AG04450 (cell line): ENCODE measurements around the gene PDK2. TPM values are rescaled to one million over a fixed set of nuclear protein-coding genes. Genes with fewer than 3 reads are reported as not detected.
A peak's percentile ranks its signal among the peaks of the same experiment; 100 is the strongest.

Source experiments
- CTCF ChIA-PET: fragments of 300-600, 350-600 bp; formaldehyde crosslinking; extraction: SDS; loops from one replicate; lab custom pipeline; 2022; ENCODE audit warnings: antibody characterized with exemption, inconsistent platforms; lab: Charles Lee
- POLR2A ChIA-PET: fragments of 350-600 bp; formaldehyde crosslinking; extraction: SDS; loops from one replicate; lab custom pipeline; 2021; ENCODE audit warnings: antibody characterized with exemption, inconsistent platforms; lab: Yijun Ruan, JAX
- DNase-seq: peaks from one replicate; pipeline ENCODE4 v3.0.0-alpha.2; 2011; ENCODE audit warnings: low read depth, low spot score
- H3K27ac ChIP-seq: one replicate; pipeline ENCODE4 v1.5.1; 2012; ENCODE audit warnings: low read depth, low read length, control low read depth
- H3K27me3 ChIP-seq: one replicate; pipeline ENCODE4 v1.6.0; 2012; ENCODE audit warnings: low read length; ENCODE audit not compliant: control insufficient read depth, insufficient read depth
- H3K4me3 ChIP-seq: 2 replicates; pipeline ENCODE4 v1.5.1; 2011; ENCODE audit warnings: mild to moderate bottlenecking, low read depth, low read length, control low read depth
- H3K9me3 ChIP-seq: 2 replicates; pipeline ENCODE4 v1.5.1; 2012; ENCODE audit warnings: low read length; ENCODE audit not compliant: control insufficient read depth, insufficient read depth
- polyA plus RNA-seq: library from polyadenylated mRNA; depleted of rRNA; stranded (reverse); fragments of >200 nt; gene quantifications from 2 replicates; pipeline ENCODE4 v1.2.3, GENCODE V29; 2011
- TF ChIP-seq, protein P1 (sequence below): IDR thresholded peaks from 2 replicates; pipeline ENCODE4 v1.5.1; 2011; ENCODE audit warnings: low read depth, low read length, control low read depth, inconsistent platforms

PDK2 gene
- polyA plus RNA-seq, 1 experiment: 62.4 TPM

DNA sequence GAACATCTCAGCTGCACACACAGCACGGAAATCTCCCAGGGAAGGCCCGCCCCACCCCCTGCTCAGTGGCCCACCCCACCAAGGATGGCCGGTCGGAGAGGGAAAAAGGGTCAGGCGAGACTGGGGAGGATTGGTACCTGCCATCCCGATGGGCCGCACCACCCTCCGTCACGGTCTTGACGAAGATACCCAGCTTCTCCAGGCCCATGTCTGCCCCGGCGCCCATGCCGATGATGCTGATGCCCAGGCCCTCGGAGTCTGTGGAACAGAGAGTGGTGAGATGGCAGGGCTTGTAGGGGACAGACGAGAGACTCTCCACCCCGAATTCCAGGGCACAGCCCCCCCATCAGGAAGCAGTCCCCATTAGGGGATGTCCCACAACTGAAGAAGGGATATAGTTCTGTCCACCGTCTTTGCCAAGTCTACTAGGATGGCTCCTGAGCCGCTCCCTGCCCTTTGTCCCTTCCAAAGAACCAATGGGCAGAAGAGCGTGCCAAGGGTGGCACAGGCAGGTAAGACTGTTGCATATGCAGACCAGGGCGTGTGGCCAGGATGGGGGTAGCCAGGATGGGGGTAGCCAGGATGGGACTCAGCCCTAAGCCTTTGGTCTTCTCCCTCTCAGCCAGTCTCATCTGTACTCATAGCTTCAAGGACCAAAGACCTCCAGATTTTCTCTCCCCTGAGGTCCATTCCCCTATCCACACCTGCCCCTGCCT, 48.5 kb downstream of the PDK2 start:
- CTCF ChIA-PET: no interaction called here
- DNase-seq: no peak
- POLR2A ChIA-PET: no interaction called here
- TF ChIP-seq, protein P1, sequence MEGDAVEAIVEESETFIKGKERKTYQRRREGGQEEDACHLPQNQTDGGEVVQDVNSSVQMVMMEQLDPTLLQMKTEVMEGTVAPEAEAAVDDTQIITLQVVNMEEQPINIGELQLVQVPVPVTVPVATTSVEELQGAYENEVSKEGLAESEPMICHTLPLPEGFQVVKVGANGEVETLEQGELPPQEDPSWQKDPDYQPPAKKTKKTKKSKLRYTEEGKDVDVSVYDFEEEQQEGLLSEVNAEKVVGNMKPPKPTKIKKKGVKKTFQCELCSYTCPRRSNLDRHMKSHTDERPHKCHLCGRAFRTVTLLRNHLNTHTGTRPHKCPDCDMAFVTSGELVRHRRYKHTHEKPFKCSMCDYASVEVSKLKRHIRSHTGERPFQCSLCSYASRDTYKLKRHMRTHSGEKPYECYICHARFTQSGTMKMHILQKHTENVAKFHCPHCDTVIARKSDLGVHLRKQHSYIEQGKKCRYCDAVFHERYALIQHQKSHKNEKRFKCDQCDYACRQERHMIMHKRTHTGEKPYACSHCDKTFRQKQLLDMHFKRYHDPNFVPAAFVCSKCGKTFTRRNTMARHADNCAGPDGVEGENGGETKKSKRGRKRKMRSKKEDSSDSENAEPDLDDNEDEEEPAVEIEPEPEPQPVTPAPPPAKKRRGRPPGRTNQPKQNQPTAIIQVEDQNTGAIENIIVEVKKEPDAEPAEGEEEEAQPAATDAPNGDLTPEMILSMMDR: no peak
- no peaks in the 10 kb centered on the region for H3K27me3 ChIP-seq
- no peak overlapping the region for H3K4me3 ChIP-seq
- H3K27ac ChIP-seq: no peak overlapping the region
- H3K9me3 ChIP-seq: peaks cover 6% of the 10 kb centered on the region

DNA sequence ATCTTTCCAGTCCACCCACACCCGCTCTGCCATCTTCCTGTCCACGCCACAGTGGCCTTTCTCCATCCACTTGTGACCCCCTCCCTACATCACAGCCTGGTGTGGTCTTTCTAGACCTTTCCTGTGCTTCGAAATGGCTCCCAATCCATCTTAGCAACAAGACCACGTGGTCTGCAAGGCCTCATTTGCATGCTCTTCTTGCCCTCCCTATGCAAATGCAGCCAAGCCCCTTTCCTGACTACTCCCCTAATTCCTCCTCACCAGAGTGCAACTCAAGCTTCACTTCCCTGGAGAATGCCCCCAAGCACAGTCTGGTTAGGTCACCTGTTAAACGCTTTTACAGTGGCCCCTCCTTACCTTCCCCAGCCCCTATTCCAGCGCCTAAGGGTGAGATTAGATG, 49.2 kb downstream of the PDK2 start:
- POLR2A ChIA-PET: no interaction called here
- Histone ChIP-seq H3K27ac (no peak overlapping the region), H3K9me3 (peaks cover 6% of the 10 kb centered on the region), H3K27me3 (no peaks in the 10 kb centered on the region), H3K4me3 (no peak overlapping the region)
- no peak for DNase-seq
- TF ChIP-seq, protein P1: no peak
- CTCF ChIA-PET: interaction anchor here (5.5 kb wide), 1 partner anchor 17 kb away, joined by 25 read pairs; no protein-coding TSS in a partner anchor

- ChIA-PET CTCF (interaction anchor here (1.8 to 5.5 kb wide), 2 partner anchors 17 to 51 kb away, joined by 6 to 25 read pairs; no protein-coding TSS in a partner anchor), POLR2A (no interaction called here)
- TF ChIP-seq, protein P1: no peak
- Histone ChIP-seq H3K4me3 (0 out of 2 replicates have a peak overlapping the region, but pooled peaks have one; percentile 2), H3K27ac (no peak overlapping the region), H3K27me3 (no peaks in the 10 kb centered on the region), H3K9me3 (peaks cover 5% of the 10 kb centered on the region)
- no peak for DNase-seq
These were observed 49.8 kb downstream of the PDK2 start for GRCh38 chr17:50144845-50145531.

- H3K9me3 ChIP-seq: no peaks in the 10 kb centered on the region; the same call in 1 of the 2 replicates
- H3K27ac ChIP-seq: no peak overlapping the region
- peak overlapping the region; percentile 79 for H3K4me3 ChIP-seq
- TF ChIP-seq, protein P1: no peak
- H3K27me3 ChIP-seq: no peaks in the 10 kb centered on the region
- CTCF ChIA-PET: interaction anchor here (0.8 to 5.5 kb wide), 3 partner anchors 16 to 152 kb away, joined by 6 to 25 read pairs (median 9); no protein-coding TSS in a partner anchor
- POLR2A ChIA-PET: interaction anchor here (1.3 kb wide), 1 partner anchor 56 kb away, joined by 5 read pairs; the partner anchor contains the start of gene COL1A1
- no peak for DNase-seq
These were observed 50.5 kb downstream of the PDK2 start for GRCh38 chr17:50145532-50146229.
